ENCODE data around the gene ARHGEF12.

Gene ARHGEF12

GRCh38 chr11:120385655-120386054, 49.4 kb downstream of the ARHGEF12 start:
- DNase-seq (ENCODE audit: low read depth in 2 of 2): no peak

DNA sequence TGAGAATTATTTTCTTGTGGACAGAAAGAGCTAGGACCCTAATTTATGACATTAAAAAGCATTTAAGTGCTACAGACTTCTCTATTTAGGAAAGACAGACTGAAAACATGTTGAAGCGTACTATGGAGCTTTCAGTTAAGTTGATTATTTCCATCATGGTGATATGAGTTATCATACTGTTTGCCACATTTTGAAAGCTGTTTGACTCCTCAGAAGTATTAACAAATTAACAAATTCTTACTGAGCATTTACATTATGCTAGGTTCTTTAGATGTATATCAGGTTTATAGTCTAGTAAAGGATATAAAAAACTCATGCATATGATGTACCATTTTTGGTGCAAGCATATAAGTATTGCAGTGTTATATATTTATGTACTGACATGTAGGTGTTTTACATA, 50.1 kb downstream of the ARHGEF12 start:
- no peak for DNase-seq (ENCODE audit: low read depth in 2 of 2)

- DNase-seq (ENCODE audit: low read depth in 2 of 2): no peak
Observed at GRCh38 chr11:120386774-120387371, 50.7 kb downstream of the ARHGEF12 start.

DNA sequence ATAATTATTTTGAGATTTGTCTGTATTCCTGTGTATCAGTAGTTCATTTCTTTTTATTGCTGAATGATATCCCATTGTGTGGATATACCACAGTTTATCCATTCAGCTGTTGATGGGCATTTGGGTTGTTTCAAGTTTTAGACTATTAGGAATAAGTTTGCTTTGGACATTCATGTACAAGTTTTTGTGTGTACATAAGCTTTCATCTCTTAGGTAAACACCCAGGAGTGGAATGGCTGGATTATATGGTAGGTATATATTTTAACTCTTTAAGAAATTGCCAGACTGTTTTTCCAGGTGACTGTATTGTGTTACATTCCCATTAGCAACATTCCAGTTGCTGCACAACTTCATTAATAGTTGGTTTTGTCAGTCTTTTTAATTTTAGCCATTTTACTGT, 52.0 kb downstream of the ARHGEF12 start:
- DNase-seq (ENCODE audit: low read depth in 2 of 2): no peak

DNA sequence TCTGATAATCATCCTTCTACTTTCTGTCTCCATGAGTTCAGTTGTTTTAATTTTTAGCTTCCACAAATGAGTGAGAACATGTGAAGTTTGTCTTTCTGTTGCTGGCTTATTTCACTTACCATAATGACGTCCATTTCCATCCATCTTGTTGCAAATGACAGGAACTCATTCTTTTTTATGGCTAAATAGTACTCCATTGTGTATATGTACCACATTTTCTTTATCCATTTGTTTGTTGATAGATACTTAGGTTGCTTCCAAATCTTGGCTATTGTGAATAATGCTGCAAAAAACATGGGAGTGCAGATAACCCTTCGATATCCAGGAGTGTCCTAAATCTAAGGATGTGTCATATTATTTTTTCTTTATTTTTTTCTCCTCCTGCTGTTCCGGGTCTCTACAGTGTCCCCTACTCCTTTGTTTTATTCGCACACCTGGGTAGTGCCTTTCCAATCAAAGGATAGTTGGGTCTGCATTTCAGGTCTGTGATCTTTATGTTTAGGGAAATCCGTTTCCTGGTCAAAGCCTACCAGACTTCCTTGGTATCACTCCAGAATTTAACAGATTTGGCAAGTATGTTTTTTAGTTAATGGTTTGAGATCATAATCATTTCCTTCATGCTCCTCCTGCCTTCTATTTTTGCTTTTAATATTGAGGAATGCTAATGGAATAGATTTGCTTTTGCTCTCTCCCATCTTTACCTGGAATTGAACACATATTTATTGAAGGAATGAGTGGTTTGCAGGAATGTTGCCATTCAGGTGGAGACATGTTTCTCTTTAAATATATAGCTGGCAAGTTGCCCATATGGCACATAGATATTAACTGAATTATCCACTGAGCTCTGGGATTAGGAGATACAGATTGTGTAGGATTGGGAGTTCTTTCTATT, 53.7 kb downstream of the ARHGEF12 start:
- DNase-seq (ENCODE audit: low read depth in 2 of 2): no peak

GRCh38 chr11:120390585-120390922, 54.3 kb downstream of the ARHGEF12 start:
- no peak for DNase-seq (ENCODE audit: low read depth in 2 of 2)

- no peak for DNase-seq (ENCODE audit: low read depth in 2 of 2)
Observed at GRCh38 chr11:120391292-120391691, 55.1 kb downstream of the ARHGEF12 start.

DNA sequence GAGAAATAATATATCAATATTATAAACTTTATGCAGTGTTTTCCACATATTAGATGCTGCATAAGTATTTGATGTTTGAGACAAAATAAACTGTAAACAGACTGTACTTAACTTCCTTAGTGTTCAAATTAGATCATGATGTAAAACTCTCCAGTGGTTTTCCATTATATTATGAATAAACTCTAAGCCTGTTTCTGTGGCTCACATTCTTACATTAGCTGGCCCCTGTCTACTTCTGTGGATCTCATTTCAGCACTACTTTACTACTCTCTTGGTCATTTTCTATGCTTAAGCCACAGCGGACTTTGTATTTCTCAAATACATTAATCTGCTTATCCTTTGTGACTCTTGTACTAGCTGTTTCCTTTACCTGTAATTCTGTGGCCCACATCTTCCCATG, 55.6 kb downstream of the ARHGEF12 start:
- DNase-seq (ENCODE audit: low read depth in 2 of 2): no peak

DNA sequence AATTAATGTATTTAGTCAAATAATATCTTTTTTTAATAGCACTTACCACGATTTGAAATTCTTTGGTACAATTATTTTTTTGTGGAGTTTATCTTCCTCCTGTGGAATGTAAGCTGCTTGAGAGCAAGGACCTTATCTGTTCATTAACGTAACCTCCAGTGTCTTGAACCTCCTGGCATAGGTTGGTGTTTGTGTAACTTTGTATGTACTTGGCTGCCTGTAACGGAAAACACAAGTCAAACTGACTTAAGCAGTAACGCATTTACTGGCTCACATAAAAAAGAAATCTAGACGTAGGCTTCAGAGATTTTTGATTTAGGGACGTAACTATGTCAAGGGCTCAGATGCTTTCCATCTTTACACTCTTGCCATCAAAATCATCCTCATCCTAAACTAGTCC, 56.1 kb downstream of the ARHGEF12 start:
- DNase-seq (ENCODE audit: low read depth in 2 of 2): no peak

- DNase-seq (ENCODE audit: low read depth in 2 of 2): no peak
Observed at GRCh38 chr11:120392793-120393192, 56.6 kb downstream of the ARHGEF12 start.

GRCh38 chr11:120394119-120394518, 57.9 kb downstream of the ARHGEF12 start:
- no peak for DNase-seq (ENCODE audit: low read depth in 2 of 2)

GRCh38 chr11:120395778-120396177, 59.6 kb downstream of the ARHGEF12 start:
- no peak for DNase-seq (ENCODE audit: low read depth in 2 of 2)

DNA sequence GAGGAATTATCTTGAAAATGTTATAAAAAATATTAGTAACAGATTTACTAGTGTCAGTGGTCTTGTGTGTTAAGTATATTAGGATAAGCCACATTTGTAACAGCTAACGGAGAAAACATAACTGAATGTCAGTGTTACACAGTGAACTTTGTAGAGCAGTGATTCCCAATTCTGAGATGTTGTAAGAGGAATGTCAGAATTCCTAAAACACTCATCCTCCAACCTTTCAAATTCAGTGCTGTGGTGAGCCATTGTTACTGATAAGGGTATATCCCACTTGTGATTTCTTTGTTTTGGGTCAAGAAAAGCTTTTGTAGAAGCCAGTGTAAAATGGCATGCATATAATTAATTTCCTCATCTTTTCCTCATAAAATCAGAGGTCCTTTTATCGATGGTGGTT, 61.9 kb downstream of the ARHGEF12 start:
- no peak for DNase-seq (ENCODE audit: low read depth in 2 of 2)

DNA sequence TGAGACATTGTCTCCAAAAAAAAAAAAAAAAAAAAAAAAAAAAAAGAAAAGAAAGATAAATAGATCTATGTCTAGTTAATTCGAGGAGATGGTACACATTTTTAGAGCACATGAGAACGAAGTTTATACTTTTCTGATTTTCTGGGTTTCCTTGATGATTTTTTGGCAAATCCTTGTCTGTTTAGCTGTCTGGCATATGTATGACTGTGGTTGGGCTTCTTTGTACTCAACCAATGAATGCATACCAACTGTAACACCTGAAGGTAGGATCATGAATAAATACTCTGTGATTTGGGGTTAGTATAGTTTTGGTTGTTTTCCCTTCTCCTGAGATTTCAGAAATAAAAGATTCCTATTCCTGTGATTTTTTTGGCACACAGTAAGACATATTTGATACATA, 63.1 kb downstream of the ARHGEF12 start:
- no peak for DNase-seq (ENCODE audit: low read depth in 2 of 2)

DNA sequence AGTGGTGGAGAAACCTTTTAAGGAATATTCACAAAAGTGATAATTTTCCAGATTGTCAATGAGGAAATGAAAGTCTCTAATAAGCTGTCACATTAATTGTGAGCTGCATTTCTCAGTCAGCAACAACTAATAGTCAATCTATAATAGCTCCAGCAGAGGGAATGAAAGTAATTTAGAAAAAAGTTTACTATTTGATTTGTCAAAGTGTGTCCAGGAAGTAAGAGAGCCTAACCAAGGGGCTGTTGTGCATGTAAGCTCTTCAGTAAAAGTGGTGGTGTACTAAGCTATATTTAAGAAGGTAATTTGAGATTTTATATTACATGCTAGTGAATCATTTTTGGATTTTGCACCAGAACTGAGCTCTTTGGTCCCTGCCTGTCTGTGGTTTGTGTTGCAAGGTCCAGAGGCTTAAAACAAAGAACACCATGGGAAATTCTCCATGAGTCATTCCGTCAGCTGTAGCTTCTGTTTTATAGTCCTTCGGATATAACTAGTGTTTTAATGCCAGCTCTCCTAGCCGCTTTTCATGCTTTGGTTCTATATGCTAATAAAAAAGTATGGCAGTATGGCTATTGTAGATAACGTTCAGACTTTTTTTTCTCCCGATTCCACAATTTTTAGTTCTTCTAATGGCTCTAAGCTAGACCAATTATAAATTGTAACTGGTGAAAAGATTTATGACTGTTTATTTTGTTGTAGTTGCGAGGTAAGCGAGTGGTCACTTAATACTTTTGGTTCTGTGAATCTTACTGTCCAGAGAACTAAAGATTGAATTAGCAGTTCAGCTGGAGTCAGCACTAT, 64.6 kb downstream of the ARHGEF12 start:
- no peak for DNase-seq (ENCODE audit: low read depth in 2 of 2)

DNA sequence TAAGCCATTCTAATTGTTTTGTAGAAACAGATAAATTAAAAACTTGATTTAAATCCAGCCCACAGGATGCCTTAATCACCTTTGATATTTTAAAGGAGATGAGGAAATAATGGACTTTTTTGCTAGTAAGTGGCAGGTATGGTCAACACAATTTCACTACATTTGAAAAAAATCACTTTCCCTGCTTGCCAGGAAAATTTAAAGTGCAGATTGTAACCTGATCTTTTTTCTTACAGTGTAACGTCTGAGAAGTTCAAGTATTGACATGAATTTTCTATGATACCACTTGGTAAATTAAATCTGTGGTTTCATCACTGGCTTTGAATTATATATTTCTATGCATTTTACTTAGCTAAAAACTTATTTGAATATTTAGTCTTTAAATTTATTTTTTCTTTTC, 65.3 kb downstream of the ARHGEF12 start:
- no peak for DNase-seq (ENCODE audit: low read depth in 2 of 2)

GRCh38 chr11:120403966-120404365, 67.8 kb downstream of the ARHGEF12 start:
- DNase-seq (ENCODE audit: low read depth in 2 of 2): no peak

DNA sequence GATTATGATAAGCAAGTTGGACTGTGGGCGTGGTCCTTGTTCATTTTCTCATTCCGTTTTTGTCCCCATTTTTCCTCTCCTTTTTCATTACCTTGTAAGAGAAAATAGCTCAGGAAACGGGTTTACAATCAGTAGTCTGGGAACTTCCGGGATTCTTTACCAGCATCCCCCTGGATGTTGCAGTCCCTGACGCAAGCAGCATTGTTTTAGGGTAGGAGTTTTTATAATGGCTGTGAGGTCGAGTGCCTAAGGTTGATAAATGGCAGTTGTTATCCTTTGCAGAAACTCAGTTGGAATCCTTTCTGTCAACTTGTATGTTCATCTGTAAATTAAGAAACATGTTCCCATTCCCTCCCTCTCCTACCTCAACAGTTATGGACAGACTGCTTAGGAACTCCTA, 68.3 kb downstream of the ARHGEF12 start:
- no peak for DNase-seq (ENCODE audit: low read depth in 2 of 2)

- DNase-seq (ENCODE audit: low read depth in 2 of 2): no peak
Observed at GRCh38 chr11:120409655-120410054, 73.4 kb downstream of the ARHGEF12 start.

DNA sequence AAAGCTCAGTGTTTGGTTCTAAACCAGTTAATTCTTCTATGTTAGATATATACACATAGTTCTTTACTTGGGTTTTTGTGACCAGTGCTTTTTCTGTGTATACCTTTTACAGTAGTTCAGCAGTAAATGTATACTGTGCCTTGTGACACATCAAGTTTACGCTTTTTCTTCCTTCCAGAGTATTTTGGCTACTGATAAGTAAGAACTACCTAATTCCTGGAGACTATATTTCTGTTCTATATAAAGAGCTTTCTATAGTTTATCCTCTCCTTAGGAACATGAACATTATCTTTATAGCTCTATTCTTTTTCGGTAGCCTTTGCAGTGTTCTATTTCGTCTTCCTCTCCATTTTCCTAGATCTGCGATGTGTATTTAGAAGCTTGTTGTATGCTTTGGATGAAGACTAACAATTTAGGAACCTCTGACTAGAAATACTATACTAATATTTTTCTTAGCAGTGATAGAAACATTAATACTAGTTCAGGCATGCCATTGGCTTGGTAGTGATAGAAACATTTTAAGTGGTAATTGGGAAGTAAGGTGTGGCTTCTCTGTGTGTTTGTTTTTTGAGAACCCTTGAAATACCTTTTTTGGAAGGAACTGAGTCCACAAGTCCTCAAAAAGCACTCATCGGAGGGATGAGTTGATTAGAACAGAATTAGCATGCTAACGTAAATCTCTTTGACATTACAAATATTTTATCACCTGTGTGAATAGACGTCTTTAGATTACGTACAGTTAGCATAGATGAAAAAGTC, 74.6 kb downstream of the ARHGEF12 start:
- DNase-seq (ENCODE audit: low read depth in 2 of 2): no peak

DNA sequence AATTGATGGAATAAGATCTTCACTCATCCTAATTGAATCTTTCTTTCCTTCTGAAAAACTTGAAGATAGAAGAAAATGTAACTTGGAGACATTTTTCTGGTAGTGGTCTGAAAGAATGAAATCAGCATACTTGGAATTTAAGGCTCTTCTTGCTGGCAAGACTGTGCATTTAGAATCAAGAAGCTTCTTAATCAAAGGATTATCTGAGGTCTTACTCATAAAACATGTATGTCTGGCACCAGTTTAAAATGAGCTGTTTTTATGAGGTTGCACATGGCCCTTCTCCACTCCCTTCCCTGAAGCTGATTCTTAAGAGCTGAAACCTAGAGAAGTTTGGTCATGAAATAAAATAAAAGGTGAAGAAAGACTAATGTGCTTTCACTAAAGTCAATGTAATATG, 77.3 kb downstream of the ARHGEF12 start:
- DNase-seq (ENCODE audit: low read depth in 2 of 2): no peak

GRCh38 chr11:120420572-120420971, 84.4 kb downstream of the ARHGEF12 start:
- no peak for DNase-seq (ENCODE audit: low read depth in 2 of 2)
